Measurements from ENCODE around the gene MED13L.
"Not testable (repeated sequence)": the region's sequence is repeated elsewhere in the genome, so short reads cannot be mapped to it uniquely, and the experiment has no call there.

The MED13L gene

GRCh38 chr12:116133636-116134214 lies 143.8 kb downstream of the MED13L start:
- no peak for DNase-seq (ENCODE audit: low read depth in 2 of 3, low spot score in 2 of 3)

GRCh38 chr12:116133149-116133548 lies 144.3 kb downstream of the MED13L start:
- no peak for DNase-seq (ENCODE audit: low read depth in 2 of 3, low spot score in 2 of 3)

DNA sequence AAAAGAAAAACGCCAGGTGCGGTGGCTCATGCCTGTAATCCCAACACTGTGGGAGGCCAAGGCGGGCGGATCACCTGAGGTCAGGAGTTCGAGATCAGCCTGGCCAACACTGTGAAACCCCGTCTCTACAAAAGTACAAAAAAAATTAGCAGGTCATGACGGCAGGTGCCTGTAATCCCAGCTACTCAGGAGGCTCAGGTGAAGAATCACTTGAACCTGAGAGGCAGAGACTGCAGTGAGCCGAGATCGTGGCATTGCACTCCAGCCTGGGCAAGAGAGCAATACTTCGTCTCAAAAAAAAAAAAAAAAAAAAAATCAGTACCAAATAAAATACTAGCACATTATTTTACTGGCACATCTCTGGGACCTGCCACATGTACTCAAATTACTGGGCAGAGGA lies 145.5 kb downstream of the MED13L start:
- not testable (repeated sequence) for DNase-seq (ENCODE audit: low read depth in 2 of 3, low spot score in 2 of 3)

DNA sequence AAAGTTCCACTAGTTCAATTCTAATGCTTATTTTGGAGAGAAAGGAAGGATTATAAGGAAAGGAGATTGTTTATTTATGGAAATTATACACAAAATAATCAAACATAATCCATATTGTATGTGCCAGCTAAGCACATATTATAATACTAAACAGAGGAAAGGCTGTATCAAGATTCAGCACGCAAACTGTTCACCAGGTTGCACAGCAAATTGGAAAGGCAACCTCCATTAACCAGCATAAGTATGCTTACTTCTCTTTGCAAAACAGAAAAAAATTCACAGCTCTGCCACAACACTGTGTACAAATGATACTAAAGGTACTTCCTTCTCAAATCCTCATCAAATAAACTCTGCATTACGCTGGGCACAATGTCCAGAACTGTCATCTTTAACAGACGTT lies 146.3 kb downstream of the MED13L start:
- DNase-seq (ENCODE audit: low read depth in 2 of 3, low spot score in 2 of 3), result no peak

DNA sequence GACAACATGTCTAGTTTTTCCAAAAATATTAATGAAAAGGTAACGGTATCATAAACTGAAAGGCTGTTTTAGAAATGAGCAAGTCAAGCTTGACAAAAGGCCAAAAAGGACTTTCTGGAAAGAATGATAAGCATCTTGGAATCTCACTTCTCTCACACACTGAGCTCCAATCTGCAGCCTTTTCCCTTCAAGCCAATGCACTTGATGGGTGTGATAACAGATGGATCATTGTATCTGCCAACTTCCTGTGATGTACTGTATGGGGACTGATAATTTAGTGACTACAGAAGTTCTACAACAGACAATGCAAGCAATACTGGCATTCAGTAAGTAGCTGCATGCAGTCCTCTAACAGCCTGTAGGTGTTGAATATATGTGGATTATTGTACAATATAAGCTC lies 147.1 kb downstream of the MED13L start:
- no peak for DNase-seq (ENCODE audit: low read depth in 2 of 3, low spot score in 2 of 3)

GRCh38 chr12:116128779-116129178 lies 148.7 kb downstream of the MED13L start:
- no peak for DNase-seq (ENCODE audit: low read depth in 2 of 3, low spot score in 2 of 3)

DNA sequence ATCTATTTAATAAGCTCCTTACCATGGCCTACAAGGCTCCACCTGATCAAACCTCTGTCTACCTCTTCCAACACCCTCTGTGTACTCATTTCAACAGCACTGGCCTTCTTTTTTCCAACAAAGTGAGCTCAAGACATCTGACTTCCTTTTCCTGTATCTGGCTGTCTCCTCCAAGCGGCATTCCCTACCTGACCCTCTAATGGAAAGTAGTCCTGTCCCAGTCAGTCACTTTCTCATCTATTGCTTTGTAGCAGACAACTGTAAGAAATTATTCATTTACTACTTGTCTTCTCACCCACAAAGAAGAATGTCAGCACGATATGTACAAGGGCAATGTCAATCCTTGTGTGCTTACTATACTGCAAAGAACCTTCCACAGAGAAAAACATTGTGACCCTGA lies 149.6 kb downstream of the MED13L start:
- DNase-seq (ENCODE audit: low read depth in 2 of 3, low spot score in 2 of 3), result no peak

- DNase-seq (ENCODE audit: low read depth in 2 of 3, low spot score in 2 of 3), result no peak
Observed at GRCh38 chr12:116126610-116127009, 150.9 kb downstream of the MED13L start.

- no peak for DNase-seq (ENCODE audit: low read depth in 2 of 3, low spot score in 2 of 3)
Observed at GRCh38 chr12:116125956-116126566, 151.4 kb downstream of the MED13L start.

GRCh38 chr12:116125084-116125483 lies 152.4 kb downstream of the MED13L start:
- DNase-seq (ENCODE audit: low read depth in 2 of 3, low spot score in 2 of 3), result no peak

- DNase-seq (ENCODE audit: low read depth in 2 of 3, low spot score in 2 of 3), result no peak
Observed at GRCh38 chr12:116123451-116124258, 153.8 kb downstream of the MED13L start.

DNA sequence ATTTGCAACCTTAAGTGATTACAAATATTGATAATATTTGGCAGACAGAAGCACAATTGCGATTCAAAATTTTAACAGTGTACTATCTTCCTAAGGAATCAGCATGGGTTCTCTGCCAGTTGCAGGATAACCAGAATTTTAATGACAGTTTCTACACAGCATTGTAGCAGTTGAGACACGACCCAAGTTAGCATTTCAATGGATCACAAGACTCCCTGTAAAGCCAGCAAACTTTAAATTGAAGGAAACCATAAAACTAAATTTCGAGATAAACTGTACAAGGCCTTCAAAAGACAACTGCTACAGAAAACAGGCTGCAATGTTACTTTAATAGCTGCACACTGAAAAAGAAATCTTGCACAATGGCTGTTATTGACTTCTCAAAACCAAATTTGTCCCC lies 154.9 kb downstream of the MED13L start:
- DNase-seq (ENCODE audit: low read depth in 2 of 3, low spot score in 2 of 3), result no peak

DNA sequence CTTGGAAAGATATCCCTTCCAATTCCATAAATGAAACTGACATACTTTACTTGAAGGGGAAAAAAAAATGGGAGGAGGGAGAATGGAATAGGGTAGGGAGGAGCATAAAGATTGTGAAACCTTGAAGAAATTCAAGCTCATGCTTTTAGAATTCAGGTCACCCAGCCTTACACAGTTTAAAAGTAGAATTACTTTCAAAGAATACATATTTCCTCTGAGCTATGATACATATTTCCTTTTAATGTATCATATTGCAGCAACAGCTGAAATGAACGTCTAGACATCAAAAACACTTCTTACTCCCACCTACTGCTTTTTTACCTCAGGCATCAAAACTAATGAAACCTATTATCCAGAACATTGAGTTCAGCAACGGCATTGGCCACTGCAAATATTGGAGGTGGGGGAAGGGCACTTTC lies 156.0 kb downstream of the MED13L start:
- DNase-seq (ENCODE audit: low read depth in 2 of 3, low spot score in 2 of 3), result no peak

GRCh38 chr12:116116650-116117424 lies 160.7 kb downstream of the MED13L start:
- DNase-seq (ENCODE audit: low read depth in 2 of 3, low spot score in 2 of 3), result no peak

GRCh38 chr12:116113398-116114130 lies 163.9 kb downstream of the MED13L start:
- no peak for DNase-seq (ENCODE audit: low read depth in 2 of 3, low spot score in 2 of 3)

GRCh38 chr12:116106870-116107269 lies 170.6 kb downstream of the MED13L start:
- no peak for DNase-seq (ENCODE audit: low read depth in 2 of 3, low spot score in 2 of 3)

DNA sequence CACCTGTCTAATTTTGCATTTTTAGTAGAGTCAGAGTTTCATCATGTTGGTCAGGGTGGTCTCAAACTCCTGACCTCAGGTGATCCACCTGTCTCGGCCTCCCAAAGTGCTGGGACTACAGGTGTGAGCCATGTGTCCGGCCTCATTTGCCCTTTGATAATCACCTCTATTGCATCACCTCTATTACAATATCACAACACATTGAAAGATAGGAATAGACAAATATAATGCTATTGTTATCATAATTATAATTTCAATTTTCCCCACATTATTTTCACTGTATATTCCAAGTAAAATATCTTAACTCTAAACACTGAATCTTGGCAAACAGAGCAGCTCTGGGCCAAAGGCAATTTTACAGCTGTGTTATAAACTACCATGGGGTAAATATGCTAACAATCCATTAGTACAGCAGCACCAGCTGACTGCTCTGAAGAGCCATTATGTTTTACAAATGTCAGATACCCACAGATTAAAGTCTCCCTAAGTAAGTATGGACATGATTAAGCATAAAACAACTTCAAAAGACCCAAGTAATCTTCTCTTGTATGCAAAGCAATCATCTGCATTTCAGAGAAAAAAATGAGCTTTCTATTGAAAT lies 173.2 kb downstream of the MED13L start:
- DNase-seq (ENCODE audit: low read depth in 2 of 3, low spot score in 2 of 3), result no peak

GRCh38 chr12:116101991-116102390 lies 175.5 kb downstream of the MED13L start:
- no peak for DNase-seq (ENCODE audit: low read depth in 2 of 3, low spot score in 2 of 3)

DNA sequence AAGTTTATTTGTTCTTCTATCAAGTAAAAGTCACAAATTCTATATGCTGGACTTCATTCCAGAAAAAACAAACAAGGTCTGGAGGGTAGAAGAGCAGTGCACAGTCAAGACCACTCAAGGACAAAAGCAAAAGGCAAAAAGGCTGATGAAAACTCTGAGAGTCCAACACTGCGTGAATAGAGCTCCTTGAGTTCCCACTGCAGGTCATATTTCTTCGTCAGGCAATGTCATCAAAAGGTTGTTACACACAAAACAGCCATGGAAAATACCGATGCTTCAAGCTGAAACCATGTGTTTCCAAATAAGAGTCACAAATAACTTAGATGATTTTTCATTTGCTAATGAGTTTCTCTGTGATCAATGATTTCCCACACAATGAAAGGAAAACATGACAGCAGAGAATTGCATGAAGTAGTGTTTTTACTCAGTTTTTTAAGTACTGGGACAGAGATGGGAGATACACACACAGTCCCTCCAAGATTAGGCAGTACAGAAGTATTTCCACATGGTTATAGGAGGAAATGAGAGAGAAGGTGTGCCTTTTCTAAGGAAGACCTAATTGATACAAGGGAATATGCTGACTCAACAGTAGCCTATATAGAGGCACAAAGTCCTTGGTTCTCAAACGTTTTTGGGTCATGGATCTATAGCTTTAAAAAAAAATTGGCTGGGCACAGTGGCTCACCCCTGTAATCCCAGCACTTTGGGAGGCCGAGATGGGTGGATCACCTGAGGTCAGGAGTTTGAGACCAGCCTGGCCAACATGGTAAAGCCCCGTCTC lies 177.7 kb downstream of the MED13L start:
- DNase-seq (ENCODE audit: low read depth in 2 of 3, low spot score in 2 of 3), result no peak

- no peak for DNase-seq (ENCODE audit: low read depth in 2 of 3, low spot score in 2 of 3)
Observed at GRCh38 chr12:116096874-116097273, 180.6 kb downstream of the MED13L start.
